ENCODE measurements around the gene SLC25A3.

DNA sequence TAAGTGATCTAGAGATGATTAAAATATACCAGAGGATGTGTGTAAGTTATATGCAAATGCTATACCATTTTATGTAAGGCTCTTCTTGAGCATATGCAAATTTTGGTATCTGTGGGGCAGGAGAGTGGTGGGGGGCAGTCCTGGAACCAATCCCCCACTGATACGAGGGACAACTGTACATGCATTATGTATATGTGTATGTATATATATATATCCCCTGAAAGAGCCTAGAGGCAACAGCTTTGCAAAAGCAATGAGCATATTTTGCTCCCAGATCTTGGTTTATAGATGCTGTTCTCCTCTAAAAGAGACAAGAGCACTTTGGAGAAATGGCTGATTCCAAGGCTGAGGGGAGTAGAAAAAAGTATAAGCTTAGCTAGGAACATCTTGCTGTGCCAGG is 12.4 kb upstream of the SLC25A3 start:
- no peak for TF ChIP-seq CTCF (IDR thresholded peaks at IDR 0.05)
- no peak for TF ChIP-seq POLR2A (IDR thresholded peaks at IDR 0.05)
